Activated CD8-positive, alpha-beta memory T cell treated with anti-CD3 and anti-CD28 coated beads, Interleukin-2, amount 50 U/mL, for 1 hour (primary cell): Measurements from ENCODE around the gene PTTG1.
"Not testable (repeated sequence)": the region's sequence is repeated elsewhere in the genome, so short reads cannot be mapped to it uniquely, and the experiment has no call there.

ENCODE experiments used
- DNase-seq: peaks from one replicate; pipeline ENCODE4 v3.0.0-alpha.2; 2020; ENCODE audit errors: extremely low read depth

Gene PTTG1

GRCh38 chr5:160423099-160423498 is 1.4 kb downstream of the PTTG1 start:
- no peak for DNase-seq

GRCh38 chr5:160427607-160428006 is 6.0 kb downstream of the PTTG1 start:
- DNase-seq, result no peak

GRCh38 chr5:160432196-160432595 is 10.5 kb downstream of the PTTG1 start:
- DNase-seq, result no peak

- DNase-seq, result no peak
Measured at GRCh38 chr5:160432787-160433186, 11.1 kb downstream of the PTTG1 start.

GRCh38 chr5:160434022-160434531 is 12.4 kb downstream of the PTTG1 start:
- no peak for DNase-seq

- DNase-seq, result no peak
Measured at GRCh38 chr5:160435532-160435931, 13.9 kb downstream of the PTTG1 start.

GRCh38 chr5:160436017-160436416 is 14.4 kb downstream of the PTTG1 start:
- no peak for DNase-seq

GRCh38 chr5:160436661-160437060 is 15.0 kb downstream of the PTTG1 start:
- DNase-seq, result not testable (repeated sequence)

GRCh38 chr5:160437271-160437670 is 15.6 kb downstream of the PTTG1 start:
- no peak for DNase-seq

- no peak for DNase-seq
Measured at GRCh38 chr5:160438316-160439204, 16.9 kb downstream of the PTTG1 start.

- no peak for DNase-seq
Measured at GRCh38 chr5:160439205-160439600, 17.5 kb downstream of the PTTG1 start.

- DNase-seq, result no peak
Measured at GRCh38 chr5:160441311-160441781, 19.7 kb downstream of the PTTG1 start.

- DNase-seq, result no peak
Measured at GRCh38 chr5:160442824-160443431, 21.3 kb downstream of the PTTG1 start.

GRCh38 chr5:160444407-160444806 is 22.8 kb downstream of the PTTG1 start:
- no peak for DNase-seq

GRCh38 chr5:160445132-160445531 is 23.5 kb downstream of the PTTG1 start:
- DNase-seq, result no peak

GRCh38 chr5:160445751-160446150 is 24.1 kb downstream of the PTTG1 start:
- DNase-seq, result no peak

GRCh38 chr5:160448886-160449285 is 27.2 kb downstream of the PTTG1 start:
- no peak for DNase-seq

- no peak for DNase-seq
Measured at GRCh38 chr5:160449458-160449857, 27.8 kb downstream of the PTTG1 start.

- no peak for DNase-seq
Measured at GRCh38 chr5:160450164-160450932, 28.7 kb downstream of the PTTG1 start.

GRCh38 chr5:160451281-160451680 is 29.6 kb downstream of the PTTG1 start:
- DNase-seq, result no peak

- no peak for DNase-seq
Measured at GRCh38 chr5:160452036-160452435, 30.4 kb downstream of the PTTG1 start.

GRCh38 chr5:160452795-160453194 is 31.1 kb downstream of the PTTG1 start:
- no peak for DNase-seq
